ENCODE data around the gene ITIH1.

DNA sequence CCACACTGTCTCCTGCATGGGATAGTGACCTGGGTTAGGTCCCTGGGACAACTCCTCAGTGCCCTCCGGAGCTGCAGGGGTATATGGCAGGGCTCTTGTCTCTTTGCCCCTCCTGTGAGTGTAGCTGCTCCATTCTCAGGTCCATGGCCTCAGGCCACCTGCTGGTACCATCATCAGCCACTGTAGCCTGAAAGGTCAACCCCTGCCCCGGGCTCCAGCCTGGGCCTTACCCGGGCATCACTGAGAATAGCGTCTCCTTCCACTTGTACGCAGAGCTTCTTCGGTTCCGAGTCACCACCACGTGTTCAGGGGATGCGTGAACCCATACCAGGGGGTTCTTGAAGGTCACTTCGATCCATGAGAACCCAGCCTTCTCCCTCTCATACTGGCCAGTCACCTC, 39.3 kb downstream of the ITIH1 start:
- TF ChIP-seq POU2F2 (IDR thresholded peaks at IDR 0.05; ENCODE audit: low read depth, low read length) (no peak), POLR2A (IDR thresholded peaks at IDR 0.05; ENCODE audit: low read depth, low read length) (no peak), TAF1 (IDR thresholded peaks at IDR 0.05; ENCODE audit: low read depth, low read length) (no peak), POLR2AphosphoS5 (IDR thresholded peaks at IDR 0.05; ENCODE audit: low read depth, low read length) (no peak), SPI1 (IDR thresholded peaks at IDR 0.05; ENCODE audit: low read depth, low read length) (no peak)
